K562 (cell line): ENCODE data around the gene ITPR2. TPM values are rescaled to one million over a fixed set of nuclear protein-coding genes. Genes with fewer than 3 reads are reported as not detected.

Experiments used
- ATAC-seq: fragments of 200-7000 bp; cut with Tn5 transposase; 3 replicates; pipeline ENCODE4 v1.9.1; 2020; ENCODE audit warnings: moderate library complexity
- BruUV-seq: library from RNA; stranded (reverse); fragments of 400-500 nt; replicated peaks from 2 replicates; lab custom pipeline; 2021; lab: Mats Ljungman, UMichigan
- CTCF ChIA-PET: fragments of 300-600 bp; formaldehyde crosslinking; extraction: SDS; loops from one replicate; lab custom pipeline; 2021; ENCODE audit warnings: low intra/inter-chr PET ratio; lab: Yijun Ruan, JAX
- POLR2A ChIA-PET: fragments of 300-600, 350-650 bp; sonication (Branson Sonifier 250); formaldehyde crosslinking; extraction: SDS; loops from one replicate; lab custom pipeline; 2021; ENCODE audit warnings: antibody characterized with exemption, inconsistent platforms; lab: Yijun Ruan, JAX
- DNase-seq, 4 experiments: peaks; one replicate each; pipeline versions ENCODE4 v3.0.0 to v3.0.0-alpha.2; 2011 to 2018; ENCODE audit warnings: low spot score in 3 of 4, mixed read lengths in 3 of 4; ENCODE audit errors: extremely low read depth in 1 of 4
- FAIRE-seq: peaks from 2 replicates; lab custom pipeline; 2011; peaks lifted over from hg19 to GRCh38; lab: Jason Lieb, UNC
- H2AFZ ChIP-seq: 2 replicates; pipeline ENCODE4 v1.6.0; 2011; ENCODE audit warnings: low read depth, low read length, control low read depth, inconsistent platforms
- H3K27ac ChIP-seq: fragments of 200-600 bp; 3 replicates; pipeline ENCODE4 v1.8.0; 2011; ENCODE audit warnings: low read depth, mild to moderate bottlenecking, control low read depth, inconsistent platforms, low read length, moderate library complexity, mixed read lengths; ENCODE audit errors: extremely low read depth
- H3K27me3 ChIP-seq, 2 experiments: fragments of 300-600 bp in 1 of 2; 2 replicates in 1 of 2; 3 replicates in 1 of 2; pipeline versions ENCODE4 v1.6.0 to v1.8.0; 2011; ENCODE audit warnings: inconsistent platforms in 2 of 2, low read length in 2 of 2, mild to moderate bottlenecking in 1 of 2, mixed read lengths in 1 of 2, moderate library complexity in 1 of 2; ENCODE audit not compliant: control insufficient read depth in 2 of 2, insufficient read depth in 2 of 2
- H3K36me3 ChIP-seq: fragments of 300-600 bp; 3 replicates; pipeline ENCODE4 v1.8.0; 2011; ENCODE audit warnings: mild to moderate bottlenecking, low read length, inconsistent platforms; ENCODE audit not compliant: control insufficient read depth, insufficient read depth
- H3K4me1 ChIP-seq, 2 experiments: fragments of 200-600 bp in 1 of 2; replicated peaks in 1 of 2; 2 replicates in 1 of 2; 3 replicates in 1 of 2; pipeline versions ENCODE4 v1.5.1 to v1.8.0; 2011; ENCODE audit warnings: inconsistent platforms in 2 of 2, low read length in 2 of 2, mild to moderate bottlenecking in 1 of 2, mixed read lengths in 1 of 2, moderate library complexity in 1 of 2; ENCODE audit not compliant: control insufficient read depth in 2 of 2, insufficient read depth in 2 of 2
- H3K4me2 ChIP-seq: 2 replicates; pipeline ENCODE4 v1.6.1; 2011; ENCODE audit warnings: low read length, control low read depth, inconsistent platforms, mixed read lengths; ENCODE audit not compliant: insufficient read depth
- H3K4me3 ChIP-seq: fragments of 200-600 bp; sonication (generic), shearing (Covaris generic); 2 replicates; pipeline ENCODE4 v1.5.1; 2016; ENCODE audit warnings: control low read depth, inconsistent platforms
- H3K79me2 ChIP-seq: fragments of 200-600 bp; 3 replicates; pipeline ENCODE4 v1.8.0; 2011; ENCODE audit warnings: low read length, inconsistent platforms; ENCODE audit not compliant: control insufficient read depth, insufficient read depth
- H3K9ac ChIP-seq, 2 experiments: 2 replicates each; pipeline versions ENCODE4 v1.6.0 to v1.6.1; 2011; ENCODE audit warnings: low read depth in 2 of 2, low read length in 2 of 2, control low read depth in 1 of 2, inconsistent platforms in 1 of 2, mild to moderate bottlenecking in 1 of 2, mixed read lengths in 1 of 2; ENCODE audit not compliant: insufficient read depth in 1 of 2
- H3K9me1 ChIP-seq: one replicate; pipeline ENCODE4 v1.6.0; 2011; ENCODE audit warnings: inconsistent platforms, mild to moderate bottlenecking, low read length, moderate library complexity; ENCODE audit not compliant: control insufficient read depth, insufficient read depth
- H3K9me3 ChIP-seq: replicated peaks from 2 replicates; pipeline ENCODE4 v1.5.1; 2011; ENCODE audit warnings: low read depth, low read length, inconsistent platforms; ENCODE audit not compliant: control insufficient read depth, insufficient read depth
- H4K20me1 ChIP-seq: replicated peaks from 2 replicates; pipeline ENCODE4 v1.6.1; 2011; ENCODE audit warnings: low read length, inconsistent platforms, mixed read lengths; ENCODE audit not compliant: control insufficient read depth, insufficient read depth
- CCAR2 ChIP-seq: fragments of 200-400 bp; formaldehyde crosslinking; IDR thresholded peaks from 2 replicates; pipeline ENCODE4 v1.6.1; 2017; ENCODE audit warnings: mild to moderate bottlenecking, low read depth, low read length
- RAD51 ChIP-seq: fragments of 450-650 bp; IDR thresholded peaks from 2 replicates; pipeline ENCODE4 v1.7.1; 2016; ENCODE audit warnings: low read depth, mild to moderate bottlenecking, borderline replicate concordance
- THRB ChIP-seq: fragments of 450-650 bp; formaldehyde crosslinking; conservative IDR thresholded peaks from 2 replicates; pipeline ENCODE4 v1.4.0; 2022; ENCODE audit warnings: mild to moderate bottlenecking, missing genetic modification characterization
- ZNF384 ChIP-seq: IDR thresholded peaks from 2 replicates; pipeline ENCODE4 v1.6.1; 2012; ENCODE audit warnings: low read depth, low read length, improper control_type of control experiment
- ZNF507 ChIP-seq: conservative IDR thresholded peaks from 2 replicates; pipeline ENCODE4 v1.6.1; 2017; ENCODE audit warnings: missing genetic modification characterization, missing compliant biosample characterization
- ZNF655 ChIP-seq: fragments of 250-450 bp; sonication (Bioruptor Pico); IDR thresholded peaks from 2 replicates; pipeline ENCODE4 v1.5.0; 2021
- WGBS: fragments of 100-300 bp; shearing (Covaris generic); methylation state at CpG from one replicate; pipeline ENCODE4 v1.1.6; 2016; ENCODE audit warnings: low coverage, mixed read lengths; ENCODE audit not compliant: insufficient coverage; ENCODE audit errors: missing lambda C conversion rate; 5-methylcytosine and 5-hydroxymethylcytosine counted together
- in situ Hi-C: fragments of 300-500 bp; cut with MboI; formaldehyde crosslinking; loops from 4 replicates; pipeline ENCODE4 v1.15.0; 2018; ENCODE audit warnings: inconsistent platforms, mixed read lengths
- intact Hi-C: fragments of 100-400 bp; cut with micrococcal nuclease; formaldehyde crosslinking; loops from 2 replicates; pipeline ENCODE4 v1.14.2; 2022
- polyA plus RNA-seq, 8 experiments: library from polyadenylated mRNA; depleted of rRNA in 4 of 8; stranded (reverse) in 5 of 8; unstranded in 3 of 8; fragments of >200 nt; fragmentation: Nextera tagmentation in 2 of 8; fragmentation: Illumina TruSeq in 1 of 8; extraction: Ambion mirVana in 2 of 8; extraction: Trizol in 1 of 8; gene quantifications; 2 replicates each; pipeline versions ENCODE4 v1.2.1 to v1.2.3, GENCODE V29; 2011 to 2014; ENCODE audit warnings: inconsistent platforms in 1 of 8, missing spikeins in 1 of 8
- small RNA-seq: library from RNA; depleted of rRNA; stranded (forward); fragments of <200 nt; gene quantifications from one replicate; pipeline ENCODE3, GENCODE V24; 2014
- total RNA-seq, 7 experiments: library from RNA; depleted of rRNA in 6 of 7; stranded (reverse); fragments of >200 nt in 6 of 7; fragmentation: Illumina TruSeq in 2 of 7; extraction: Trizol in 2 of 7; gene quantifications; 2 replicates each; pipeline versions ENCODE4 v1.2.1 to v1.2.3, GENCODE V29; 2011 to 2021; ENCODE audit warnings: low replicate concordance in 1 of 7

The ITPR2 gene
- total and polyA plus RNA-seq, 9 of the 15 experiments (the other 6 are each of a cell fraction or from before 2014, with no cell fraction given): 0.21 to 3.3 (median 0.95) TPM

- intact Hi-C loops: no loop called here
Measured at GRCh38 chr12:26287671-26288381, 545.2 kb downstream of the ITPR2 start.

More at GRCh38 chr12:26287671-26288381, 545.2 kb downstream of the ITPR2 start:
- ATAC-seq: no peak
- Histone ChIP-seq H3K27ac (no peak overlapping the region), H3K4me1 (no peaks in the 10 kb centered on the region; a peak in 1 of 5 replicates), H3K9ac (no peak overlapping the region), H4K20me1 (no peaks in the 10 kb centered on the region), H3K9me1 (no peaks in the 10 kb centered on the region), H3K36me3 (no peaks in the 10 kb centered on the region), H2AFZ (no peak overlapping the region), H3K27me3 (no peaks in the 10 kb centered on the region; a peak in 1 of 5 replicates), H3K4me2 (no peak overlapping the region), H3K4me3 (no peak overlapping the region), H3K9me3 (no peaks in the 10 kb centered on the region), H3K79me2 (no peaks in the 10 kb centered on the region)
- in situ Hi-C loops: no loop called here
- BruUV-seq: no TSS peak
- no peak for TF ChIP-seq ZNF384
- TF ChIP-seq THRB (CRISPR knock-in tag): no peak
- TF ChIP-seq RAD51: no peak
- TF ChIP-seq CCAR2: no peak
- TF ChIP-seq ZNF507: no peak
- no peak for TF ChIP-seq ZNF655 (CRISPR knock-in tag)
- CTCF ChIA-PET: no interaction called here
- WGBS: 37% methylated on average over 11 of the region's 14 CpGs
- FAIRE-seq: no peak
- no peak for DNase-seq
- POLR2A ChIA-PET: interaction anchor here (0.9 to 1.4 kb wide), 2 partner anchors 9 to 10 kb away, joined by 3 to 4 read pairs; no protein-coding TSS in a partner anchor

Small RNA genes within 50 kb of the gene (small RNA-seq; reads per million reads assigned to genes)
- gene RNA5SP354: not detected

Other genes with a start within 250 kb of the ITPR2 start
- 55.1 and 56.8 TPM in 2 replicates for gene INTS13, start 104.8 kb upstream of the ITPR2 start, total RNA-seq (2014; rRNA removed)
- 89.7 and 102 TPM in 2 replicates for gene INTS13, start 104.8 kb upstream of the ITPR2 start, total RNA-seq (2014; rRNA removed; fragmentation: Illumina TruSeq; extraction: Trizol)
- 82.2 and 89.1 TPM in 2 replicates for gene INTS13, start 104.8 kb upstream of the ITPR2 start, total RNA-seq (2015; rRNA removed; fragmentation: Illumina TruSeq; extraction: Trizol)
- gene INTS13, start 104.8 kb upstream of the ITPR2 start, total RNA-seq (2021): 48.3 and 57.9 TPM in 2 replicates
- 50.8 and 79.0 TPM in 2 replicates for gene INTS13, start 104.8 kb upstream of the ITPR2 start, polyA plus RNA-seq (2011; rRNA removed)
- 54.8 and 78.1 TPM in 2 replicates for gene INTS13, start 104.8 kb upstream of the ITPR2 start, polyA plus RNA-seq (2014; fragmentation: Illumina TruSeq; extraction: Trizol)
- 10 to 100 TPM; 50.3 to 91.8 TPM for gene INTS13, start 104.8 kb upstream of the ITPR2 start, polyA plus RNA-seq (2014; fragmentation: Nextera tagmentation; extraction: Ambion mirVana)
- 50.6 TPM in 2 replicates for gene INTS13, start 104.8 kb upstream of the ITPR2 start, polyA plus RNA-seq (2014; rRNA removed)
- gene FGFR1OP2, start 105.3 kb upstream of the ITPR2 start, total RNA-seq (2014; rRNA removed): 36.3 and 38.6 TPM in 2 replicates
- 42.5 and 49.4 TPM in 2 replicates for gene FGFR1OP2, start 105.3 kb upstream of the ITPR2 start, total RNA-seq (2014; rRNA removed; fragmentation: Illumina TruSeq; extraction: Trizol)
- gene FGFR1OP2, start 105.3 kb upstream of the ITPR2 start, total RNA-seq (2015; rRNA removed; fragmentation: Illumina TruSeq; extraction: Trizol): 44.9 and 48.2 TPM in 2 replicates
- 31.8 and 32.6 TPM in 2 replicates for gene FGFR1OP2, start 105.3 kb upstream of the ITPR2 start, total RNA-seq (2021)
- gene FGFR1OP2, start 105.3 kb upstream of the ITPR2 start, polyA plus RNA-seq (2011; rRNA removed): 34.0 and 49.0 TPM in 2 replicates
- 37.1 TPM in 2 replicates for gene FGFR1OP2, start 105.3 kb upstream of the ITPR2 start, polyA plus RNA-seq (2014; fragmentation: Illumina TruSeq; extraction: Trizol)
- 10 to 100 TPM; 31.6 to 33.0 TPM for gene FGFR1OP2, start 105.3 kb upstream of the ITPR2 start, polyA plus RNA-seq (2014; fragmentation: Nextera tagmentation; extraction: Ambion mirVana)
- gene FGFR1OP2, start 105.3 kb upstream of the ITPR2 start, polyA plus RNA-seq (2014; rRNA removed): 33.2 and 41.1 TPM in 2 replicates
- gene TM7SF3, start 181.2 kb upstream of the ITPR2 start, total RNA-seq (2014; rRNA removed): 23.0 and 28.2 TPM in 2 replicates
- 31.5 and 33.5 TPM in 2 replicates for gene TM7SF3, start 181.2 kb upstream of the ITPR2 start, total RNA-seq (2014; rRNA removed; fragmentation: Illumina TruSeq; extraction: Trizol)
- 30.0 and 33.8 TPM in 2 replicates for gene TM7SF3, start 181.2 kb upstream of the ITPR2 start, total RNA-seq (2015; rRNA removed; fragmentation: Illumina TruSeq; extraction: Trizol)
- gene TM7SF3, start 181.2 kb upstream of the ITPR2 start, total RNA-seq (2021): 24.8 and 25.4 TPM in 2 replicates
- 83.8 and 90.4 TPM in 2 replicates for gene TM7SF3, start 181.2 kb upstream of the ITPR2 start, polyA plus RNA-seq (2011; rRNA removed)
- gene TM7SF3, start 181.2 kb upstream of the ITPR2 start, polyA plus RNA-seq (2014; fragmentation: Illumina TruSeq; extraction: Trizol): 37.1 and 51.5 TPM in 2 replicates
- gene TM7SF3, start 181.2 kb upstream of the ITPR2 start, polyA plus RNA-seq (2014; fragmentation: Nextera tagmentation; extraction: Ambion mirVana): 1 to 10 TPM; 9.3 to 9.7 TPM
- 19.9 and 26.5 TPM in 2 replicates for gene TM7SF3, start 181.2 kb upstream of the ITPR2 start, polyA plus RNA-seq (2014; rRNA removed)
- gene MED21, start 189.4 kb upstream of the ITPR2 start, total RNA-seq (2014; rRNA removed): 18.6 and 19.4 TPM in 2 replicates
- gene MED21, start 189.4 kb upstream of the ITPR2 start, total RNA-seq (2014; rRNA removed; fragmentation: Illumina TruSeq; extraction: Trizol): 41.5 and 47.2 TPM in 2 replicates
- gene MED21, start 189.4 kb upstream of the ITPR2 start, total RNA-seq (2015; rRNA removed; fragmentation: Illumina TruSeq; extraction: Trizol): 33.9 and 38.2 TPM in 2 replicates
- gene MED21, start 189.4 kb upstream of the ITPR2 start, total RNA-seq (2021): 30.0 and 31.7 TPM in 2 replicates
- 55.2 and 59.9 TPM in 2 replicates for gene MED21, start 189.4 kb upstream of the ITPR2 start, polyA plus RNA-seq (2011; rRNA removed)
- gene MED21, start 189.4 kb upstream of the ITPR2 start, polyA plus RNA-seq (2014; fragmentation: Illumina TruSeq; extraction: Trizol): 26.4 and 32.7 TPM in 2 replicates
- gene MED21, start 189.4 kb upstream of the ITPR2 start, polyA plus RNA-seq (2014; fragmentation: Nextera tagmentation; extraction: Ambion mirVana): 10 to 100 TPM; 60.5 to 65.9 TPM
- gene MED21, start 189.4 kb upstream of the ITPR2 start, polyA plus RNA-seq (2014; rRNA removed): 16.3 and 23.3 TPM in 2 replicates
- gene C12orf71, start 249.4 kb upstream of the ITPR2 start, total RNA-seq (2014; rRNA removed): not detected in 2 replicates
- not detected in 2 replicates for gene C12orf71, start 249.4 kb upstream of the ITPR2 start, total RNA-seq (2014; rRNA removed; fragmentation: Illumina TruSeq; extraction: Trizol)
- not detected in 2 replicates for gene C12orf71, start 249.4 kb upstream of the ITPR2 start, total RNA-seq (2015; rRNA removed; fragmentation: Illumina TruSeq; extraction: Trizol)
- gene C12orf71, start 249.4 kb upstream of the ITPR2 start, total RNA-seq (2021): not detected in 2 replicates
- gene C12orf71, start 249.4 kb upstream of the ITPR2 start, polyA plus RNA-seq (2011; rRNA removed): not detected in 2 replicates
- gene C12orf71, start 249.4 kb upstream of the ITPR2 start, polyA plus RNA-seq (2014; fragmentation: Illumina TruSeq; extraction: Trizol): not detected in 2 replicates
- not detected for gene C12orf71, start 249.4 kb upstream of the ITPR2 start, polyA plus RNA-seq (2014; fragmentation: Nextera tagmentation; extraction: Ambion mirVana)
- gene C12orf71, start 249.4 kb upstream of the ITPR2 start, polyA plus RNA-seq (2014; rRNA removed): not detected in 2 replicates